ENCODE data around the gene DUSP10.
A peak's percentile ranks its signal among the peaks of the same experiment; 100 is the strongest.

Gene DUSP10

GRCh38 chr1:221714227-221715152 is 27.4 kb downstream of the DUSP10 start:
- H3K27ac ChIP-seq (ENCODE audit: low read depth in 2 of 2, low read length in 2 of 2): no peak overlapping the region
- no peak overlapping the region for H3K4me3 ChIP-seq (ENCODE audit: low read length in 2 of 2)
- peaks cover 9% of the 10 kb centered on the region in 2 donors for H3K4me1 ChIP-seq (ENCODE audit: control insufficient read depth in 2 of 2, insufficient read depth in 2 of 2, low read length in 2 of 2)
- H3K9me3 ChIP-seq (ENCODE audit: control insufficient read depth in 2 of 2, low read length in 2 of 2): no peaks in the 10 kb centered on the region
- H3K36me3 ChIP-seq (ENCODE audit: control insufficient read depth in 2 of 2, insufficient read depth in 2 of 2, low read length in 2 of 2): no peaks in the 10 kb centered on the region
- no peak overlapping the region for H3K9ac ChIP-seq (ENCODE audit: low read depth in 1 of 2, low read length in 2 of 2)
- H3K27me3 ChIP-seq (ENCODE audit: control insufficient read depth in 2 of 2, insufficient read depth in 2 of 2, low read length in 2 of 2): no peaks in the 10 kb centered on the region

GRCh38 chr1:221712776-221713431 is 29.0 kb downstream of the DUSP10 start:
- Histone ChIP-seq H3K36me3 (ENCODE audit: control insufficient read depth in 2 of 2, insufficient read depth in 2 of 2, low read length in 2 of 2) (no peaks in the 10 kb centered on the region), H3K4me3 (ENCODE audit: low read length in 2 of 2) (no peak overlapping the region), H3K9ac (ENCODE audit: low read depth in 1 of 2, low read length in 2 of 2) (no peak overlapping the region), H3K27me3 (ENCODE audit: control insufficient read depth in 2 of 2, insufficient read depth in 2 of 2, low read length in 2 of 2) (no peaks in the 10 kb centered on the region), H3K9me3 (ENCODE audit: control insufficient read depth in 2 of 2, low read length in 2 of 2) (no peaks in the 10 kb centered on the region), H3K4me1 (ENCODE audit: control insufficient read depth in 2 of 2, insufficient read depth in 2 of 2, low read length in 2 of 2) (peaks cover 9 to 15% of the 10 kb centered on the region in 2 donors), H3K27ac (ENCODE audit: low read depth in 2 of 2, low read length in 2 of 2) (peak overlapping the region; percentile 9 to 61)

- Histone ChIP-seq H3K9me3 (ENCODE audit: control insufficient read depth in 2 of 2, low read length in 2 of 2) (no peaks in the 10 kb centered on the region), H3K9ac (ENCODE audit: low read depth in 1 of 2, low read length in 2 of 2) (no peak overlapping the region), H3K27ac (ENCODE audit: low read depth in 2 of 2, low read length in 2 of 2) (peak overlapping the region; percentile 9 to 19), H3K27me3 (ENCODE audit: control insufficient read depth in 2 of 2, insufficient read depth in 2 of 2, low read length in 2 of 2) (no peaks in the 10 kb centered on the region), H3K4me1 (ENCODE audit: control insufficient read depth in 2 of 2, insufficient read depth in 2 of 2, low read length in 2 of 2) (peaks cover 9 to 14% of the 10 kb centered on the region in 2 donors), H3K4me3 (ENCODE audit: low read length in 2 of 2) (no peak overlapping the region), H3K36me3 (ENCODE audit: control insufficient read depth in 2 of 2, insufficient read depth in 2 of 2, low read length in 2 of 2) (no peaks in the 10 kb centered on the region)
Observed at GRCh38 chr1:221712198-221712684, 29.6 kb downstream of the DUSP10 start.

GRCh38 chr1:221711656-221712055 is 30.2 kb downstream of the DUSP10 start:
- H3K27ac ChIP-seq (ENCODE audit: low read depth in 2 of 2, low read length in 2 of 2): peak overlapping the region in 1 of 2 donors; percentile 19
- peaks cover 8 to 9% of the 10 kb centered on the region in 2 donors for H3K4me1 ChIP-seq (ENCODE audit: control insufficient read depth in 2 of 2, insufficient read depth in 2 of 2, low read length in 2 of 2)

GRCh38 chr1:221711063-221711577 is 30.8 kb downstream of the DUSP10 start:
- Histone ChIP-seq H3K4me3 (ENCODE audit: low read length in 2 of 2) (no peak overlapping the region), H3K27ac (ENCODE audit: low read depth in 2 of 2, low read length in 2 of 2) (peak overlapping the region in 1 of 2 donors; percentile 26), H3K9me3 (ENCODE audit: control insufficient read depth in 2 of 2, low read length in 2 of 2) (no peaks in the 10 kb centered on the region), H3K4me1 (ENCODE audit: control insufficient read depth in 2 of 2, insufficient read depth in 2 of 2, low read length in 2 of 2) (peaks cover 7 to 9% of the 10 kb centered on the region in 2 donors), H3K27me3 (ENCODE audit: control insufficient read depth in 2 of 2, insufficient read depth in 2 of 2, low read length in 2 of 2) (no peaks in the 10 kb centered on the region), H3K36me3 (ENCODE audit: control insufficient read depth in 2 of 2, insufficient read depth in 2 of 2, low read length in 2 of 2) (no peaks in the 10 kb centered on the region), H3K9ac (ENCODE audit: low read depth in 1 of 2, low read length in 2 of 2) (no peak overlapping the region)

More at GRCh38 chr1:221711656-221712055, 30.2 kb downstream of the DUSP10 start:
- H3K9me3 ChIP-seq (ENCODE audit: control insufficient read depth in 2 of 2, low read length in 2 of 2): no peaks in the 10 kb centered on the region
- no peak overlapping the region for H3K4me3 ChIP-seq (ENCODE audit: low read length in 2 of 2)
- no peaks in the 10 kb centered on the region for H3K27me3 ChIP-seq (ENCODE audit: control insufficient read depth in 2 of 2, insufficient read depth in 2 of 2, low read length in 2 of 2)
- H3K9ac ChIP-seq (ENCODE audit: low read depth in 1 of 2, low read length in 2 of 2): no peak overlapping the region
- H3K36me3 ChIP-seq (ENCODE audit: control insufficient read depth in 2 of 2, insufficient read depth in 2 of 2, low read length in 2 of 2): no peaks in the 10 kb centered on the region

GRCh38 chr1:221709854-221710253 is 32.0 kb downstream of the DUSP10 start:
- Histone ChIP-seq H3K36me3 (ENCODE audit: control insufficient read depth in 2 of 2, insufficient read depth in 2 of 2, low read length in 2 of 2) (no peaks in the 10 kb centered on the region), H3K9me3 (ENCODE audit: control insufficient read depth in 2 of 2, low read length in 2 of 2) (no peaks in the 10 kb centered on the region), H3K9ac (ENCODE audit: low read depth in 1 of 2, low read length in 2 of 2) (no peak overlapping the region), H3K27me3 (ENCODE audit: control insufficient read depth in 2 of 2, insufficient read depth in 2 of 2, low read length in 2 of 2) (no peaks in the 10 kb centered on the region), H3K4me3 (ENCODE audit: low read length in 2 of 2) (no peak overlapping the region), H3K27ac (ENCODE audit: low read depth in 2 of 2, low read length in 2 of 2) (peak overlapping the region in 1 of 2 donors; percentile 18), H3K4me1 (ENCODE audit: control insufficient read depth in 2 of 2, insufficient read depth in 2 of 2, low read length in 2 of 2) (peaks cover 6 to 7% of the 10 kb centered on the region in 2 donors)

GRCh38 chr1:221708987-221709386 is 32.9 kb downstream of the DUSP10 start:
- no peaks in the 10 kb centered on the region for H3K9me3 ChIP-seq (ENCODE audit: control insufficient read depth in 2 of 2, low read length in 2 of 2)
- H3K4me1 ChIP-seq (ENCODE audit: control insufficient read depth in 2 of 2, insufficient read depth in 2 of 2, low read length in 2 of 2): peaks cover 6 to 7% of the 10 kb centered on the region in 2 donors
- H3K4me3 ChIP-seq (ENCODE audit: low read length in 2 of 2): no peak overlapping the region
- no peaks in the 10 kb centered on the region for H3K27me3 ChIP-seq (ENCODE audit: control insufficient read depth in 2 of 2, insufficient read depth in 2 of 2, low read length in 2 of 2)
- no peak overlapping the region for H3K9ac ChIP-seq (ENCODE audit: low read depth in 1 of 2, low read length in 2 of 2)
- H3K27ac ChIP-seq (ENCODE audit: low read depth in 2 of 2, low read length in 2 of 2): peak overlapping the region; percentile 18 to 42
- H3K36me3 ChIP-seq (ENCODE audit: control insufficient read depth in 2 of 2, insufficient read depth in 2 of 2, low read length in 2 of 2): no peaks in the 10 kb centered on the region

GRCh38 chr1:221708076-221708571 is 33.8 kb downstream of the DUSP10 start:
- H3K36me3 ChIP-seq (ENCODE audit: control insufficient read depth in 2 of 2, insufficient read depth in 2 of 2, low read length in 2 of 2): no peaks in the 10 kb centered on the region
- H3K4me1 ChIP-seq (ENCODE audit: control insufficient read depth in 2 of 2, insufficient read depth in 2 of 2, low read length in 2 of 2): peaks cover 6 to 7% of the 10 kb centered on the region in 2 donors
- H3K4me3 ChIP-seq (ENCODE audit: low read length in 2 of 2): no peak overlapping the region
- H3K9ac ChIP-seq (ENCODE audit: low read depth in 1 of 2, low read length in 2 of 2): no peak overlapping the region
- H3K27ac ChIP-seq (ENCODE audit: low read depth in 2 of 2, low read length in 2 of 2): peak overlapping the region; percentile 18 to 35
- H3K27me3 ChIP-seq (ENCODE audit: control insufficient read depth in 2 of 2, insufficient read depth in 2 of 2, low read length in 2 of 2): no peaks in the 10 kb centered on the region
- H3K9me3 ChIP-seq (ENCODE audit: control insufficient read depth in 2 of 2, low read length in 2 of 2): no peaks in the 10 kb centered on the region

- peaks cover 0 to 3% of the 10 kb centered on the region in 2 donors for H3K36me3 ChIP-seq (ENCODE audit: control insufficient read depth in 2 of 2, insufficient read depth in 2 of 2, low read length in 2 of 2)
- no peak overlapping the region for H3K9ac ChIP-seq (ENCODE audit: low read depth in 1 of 2, low read length in 2 of 2)
- H3K4me1 ChIP-seq (ENCODE audit: control insufficient read depth in 2 of 2, insufficient read depth in 2 of 2, low read length in 2 of 2): peaks cover 6 to 7% of the 10 kb centered on the region in 2 donors
- no peaks in the 10 kb centered on the region for H3K9me3 ChIP-seq (ENCODE audit: control insufficient read depth in 2 of 2, low read length in 2 of 2)
- H3K27me3 ChIP-seq (ENCODE audit: control insufficient read depth in 2 of 2, insufficient read depth in 2 of 2, low read length in 2 of 2): no peaks in the 10 kb centered on the region
- H3K27ac ChIP-seq (ENCODE audit: low read depth in 2 of 2, low read length in 2 of 2): peak overlapping the region; percentile 13 to 50
- H3K4me3 ChIP-seq (ENCODE audit: low read length in 2 of 2): no peak overlapping the region
Observed at GRCh38 chr1:221706876-221707582, 34.9 kb downstream of the DUSP10 start.

All from mucosa of rectum (tissue), 2 donors.